ENCODE measurements around the gene SYT2.

GRCh38 chr1:202616355-202616915 lies 93.8 kb downstream of the SYT2 start:
- TF ChIP-seq CTCF (IDR thresholded peaks at IDR 0.05 in 2 of 3, conservative IDR thresholded peaks at IDR 0.05 in 1 of 3; ENCODE audit: borderline replicate concordance in 1 of 3, insufficient read depth in 1 of 3, low read depth in 2 of 3, low read length in 2 of 3) (no peak), SIN3A (IDR thresholded peaks at IDR 0.05; ENCODE audit: low read depth) (no peak), POLR2AphosphoS5 (IDR thresholded peaks at IDR 0.05; ENCODE audit: low read depth, low read length) (no peak), MAX (IDR thresholded peaks at IDR 0.05) (no peak), YY1 (IDR thresholded peaks at IDR 0.05; ENCODE audit: extremely low read depth, insufficient replicate concordance, low read depth, low read length) (no peak), ELF1 (IDR thresholded peaks at IDR 0.05; ENCODE audit: borderline replicate concordance, low read depth) (no peak), EZH2 (IDR thresholded peaks at IDR 0.05) (no peak), POLR2A (IDR thresholded peaks at IDR 0.05; ENCODE audit: borderline replicate concordance, extremely low read depth, insufficient read depth, insufficient read length) (no peak), SP1 (IDR thresholded peaks at IDR 0.05; ENCODE audit: low read depth) (no peak), ATF3 (IDR thresholded peaks at IDR 0.05) (no peak), RAD21 (IDR thresholded peaks at IDR 0.05; ENCODE audit: low read depth) (no peak), EGR1 (IDR thresholded peaks at IDR 0.05; ENCODE audit: low read depth) (no peak), EZH2phosphoT487 (IDR thresholded peaks at IDR 0.05; ENCODE audit: borderline replicate concordance) (no peak)
